Ishikawa (cell line): ENCODE results near the gene SMIM38.

Experiments used
- CEBPB ChIP-seq: IDR thresholded peaks from 2 replicates; pipeline ENCODE4 v1.6.1; 2012
- CREB1 ChIP-seq: IDR thresholded peaks from 2 replicates; pipeline ENCODE4 v1.6.1; 2012; ENCODE audit warnings: low read depth
- EGR1 ChIP-seq: IDR thresholded peaks from 2 replicates; pipeline ENCODE4 v1.6.1; 2012
- EP300 ChIP-seq: IDR thresholded peaks from 2 replicates; pipeline ENCODE4 v1.6.1; 2012; ENCODE audit warnings: borderline replicate concordance
- FOXM1 ChIP-seq: IDR thresholded peaks from 2 replicates; pipeline ENCODE4 v1.6.1; 2012; ENCODE audit warnings: low read depth, borderline replicate concordance
- MAX ChIP-seq: IDR thresholded peaks from 2 replicates; pipeline ENCODE4 v1.6.1; 2012
- NFIC ChIP-seq: IDR thresholded peaks from 2 replicates; pipeline ENCODE4 v1.6.1; 2012
- RAD21 ChIP-seq: IDR thresholded peaks from 2 replicates; pipeline ENCODE4 v1.6.1; 2012; ENCODE audit warnings: low read depth
- REST ChIP-seq: IDR thresholded peaks from 2 replicates; pipeline ENCODE4 v1.6.1; 2012; ENCODE audit warnings: low read depth, mild to moderate bottlenecking
- TAF1 ChIP-seq: IDR thresholded peaks from 2 replicates; pipeline ENCODE4 v1.6.1; 2012; ENCODE audit warnings: low read depth, mild to moderate bottlenecking
- TCF12 ChIP-seq: IDR thresholded peaks from 2 replicates; pipeline ENCODE4 v1.6.1; 2012; ENCODE audit warnings: low read depth
- TEAD4 ChIP-seq: IDR thresholded peaks from 2 replicates; pipeline ENCODE4 v1.6.1; 2012
- USF1 ChIP-seq: IDR thresholded peaks from 2 replicates; pipeline ENCODE4 v1.6.1; 2012
- YY1 ChIP-seq: IDR thresholded peaks from 2 replicates; pipeline ENCODE4 v1.6.1; 2012; ENCODE audit warnings: low read depth
- ZBTB7A ChIP-seq: IDR thresholded peaks from 2 replicates; pipeline ENCODE4 v1.6.1; 2012; ENCODE audit warnings: low read depth

SMIM38 gene

GRCh38 chr11:69113646-69114340, 41.9 kb upstream of the SMIM38 start:
- TF ChIP-seq EGR1, result no peak
- TF ChIP-seq ZBTB7A, result no peak
- no peak for TF ChIP-seq EP300
- TF ChIP-seq USF1, result no peak

- no peak for TF ChIP-seq TAF1
- no peak for TF ChIP-seq USF1
- no peak for TF ChIP-seq CEBPB
- TF ChIP-seq TEAD4, result no peak
- TF ChIP-seq ZBTB7A, result no peak
- no peak for TF ChIP-seq CREB1
- TF ChIP-seq RAD21, result no peak
- TF ChIP-seq EGR1, result no peak
- TF ChIP-seq EP300, result no peak
These were observed 41.4 kb upstream of the SMIM38 start for GRCh38 chr11:69114362-69114761.

- TF ChIP-seq USF1 (no peak), ZBTB7A (0 out of 2 replicates have a peak, but pooled peaks have one; percentile 75)
These were observed 40.8 kb upstream of the SMIM38 start for GRCh38 chr11:69114811-69115523.

- TF ChIP-seq CREB1 (no peak), MAX (peak; percentile 92), CEBPB (peak; percentile 20; the same call in 1 of the 2 replicates), TCF12 (peak; percentile 97), REST (no peak), TAF1 (peak; percentile 60; the same call in 1 of the 2 replicates), TEAD4 (peak; percentile 91), YY1 (no peak), NFIC (peak; percentile 96), EP300 (peak; percentile 94), FOXM1 (peak; percentile 89), RAD21 (peak; percentile 15; the same call in 1 of the 2 replicates), USF1 (peak; percentile 83), ZBTB7A (no peak), EGR1 (no peak)
These were observed 39.9 kb upstream of the SMIM38 start for GRCh38 chr11:69115586-69116560.

- TF ChIP-seq NFIC (no peak), CEBPB (no peak), TEAD4 (no peak), USF1 (no peak), FOXM1 (no peak), TAF1 (no peak), TCF12 (no peak), EP300 (no peak), EGR1 (no peak), REST (no peak), RAD21 (no peak), CREB1 (no peak), ZBTB7A (no peak), YY1 (no peak), MAX (no peak)
These were observed 39.1 kb upstream of the SMIM38 start for GRCh38 chr11:69116671-69117070.
